DMS79 treated with DMSO at 0.1 percent for 48 hours (cell line): Measurements from ENCODE around the gene LDHD.

Experiments used
- DNase-seq: peaks from one replicate; lab custom pipeline; 2025; lab: John Stamatoyannopoulos, UW

LDHD gene

GRCh38 chr16:75080205-75081029 lies 36.2 kb downstream of the LDHD start:
- no peak for DNase-seq

GRCh38 chr16:75079346-75079926 lies 37.1 kb downstream of the LDHD start:
- no peak for DNase-seq

GRCh38 chr16:75078886-75079285 lies 37.7 kb downstream of the LDHD start:
- no peak for DNase-seq

- peak; percentile 82 for DNase-seq
Observed at GRCh38 chr16:75075688-75076268, 40.8 kb downstream of the LDHD start.

- no peak for DNase-seq
Observed at GRCh38 chr16:75074920-75075687, 41.5 kb downstream of the LDHD start.

- no peak for DNase-seq
Observed at GRCh38 chr16:75074304-75074793, 42.2 kb downstream of the LDHD start.

- no peak for DNase-seq
Observed at GRCh38 chr16:75073545-75074303, 42.9 kb downstream of the LDHD start.

- no peak for DNase-seq
Observed at GRCh38 chr16:75072239-75072947, 44.2 kb downstream of the LDHD start.

- no peak for DNase-seq
Observed at GRCh38 chr16:75071621-75072020, 45.0 kb downstream of the LDHD start.

GRCh38 chr16:75070012-75070841 lies 46.4 kb downstream of the LDHD start:
- DNase-seq, result no peak

GRCh38 chr16:75068085-75069031 lies 48.2 kb downstream of the LDHD start:
- no peak for DNase-seq

GRCh38 chr16:75066861-75067447 lies 49.6 kb downstream of the LDHD start:
- no peak for DNase-seq

- DNase-seq, result peak; percentile 1
Observed at GRCh38 chr16:75065521-75066149, 50.9 kb downstream of the LDHD start.

GRCh38 chr16:75065149-75065505 lies 51.5 kb downstream of the LDHD start:
- DNase-seq, result no peak

- peak; percentile 9 for DNase-seq
Observed at GRCh38 chr16:75064403-75065148, 52.0 kb downstream of the LDHD start.

- DNase-seq, result no peak
Observed at GRCh38 chr16:75063549-75064088, 53.0 kb downstream of the LDHD start.

- DNase-seq, result no peak
Observed at GRCh38 chr16:75062976-75063346, 53.6 kb downstream of the LDHD start.
